ENCODE data around the gene GSKIP.
"Not testable (repeated sequence)": the region's sequence is repeated elsewhere in the genome, so short reads cannot be mapped to it uniquely, and the experiment has no call there.

GSKIP gene

GRCh38 chr14:96362965-96363750 is at the start of gene GSKIP, which contains the start of gene ATG2B:
TSS of gene GSKIP (plus strand) at chr14:96363526. CDS start at chr14:96382248, 18,722 bp downstream.
TSS of gene ATG2B (minus strand) at chr14:96363341. CDS start at chr14:96362976, 365 bp downstream.
- peak; percentile 96 for DNase-seq (ENCODE audit: low spot score)

DNA sequence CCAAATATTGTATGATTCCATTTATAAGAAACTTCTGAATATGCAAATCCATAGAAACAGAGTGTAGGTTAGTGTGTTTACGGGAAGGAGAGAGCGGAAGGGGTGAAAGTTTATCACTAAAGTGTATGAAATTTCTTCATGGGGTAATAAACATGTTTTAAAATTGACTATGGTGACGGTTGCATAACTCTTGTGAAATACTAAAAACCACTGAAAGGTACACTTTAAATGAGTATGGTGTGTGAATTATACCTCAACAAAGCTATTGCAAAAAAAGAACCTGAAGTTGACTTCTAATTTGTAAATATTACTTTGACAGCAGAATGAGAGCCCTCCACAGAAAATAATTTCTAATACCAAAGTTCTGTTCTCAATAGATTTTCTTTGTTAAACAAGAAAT is 47.2 kb upstream of the GSKIP start:
- DNase-seq (ENCODE audit: low spot score), result no peak

DNA sequence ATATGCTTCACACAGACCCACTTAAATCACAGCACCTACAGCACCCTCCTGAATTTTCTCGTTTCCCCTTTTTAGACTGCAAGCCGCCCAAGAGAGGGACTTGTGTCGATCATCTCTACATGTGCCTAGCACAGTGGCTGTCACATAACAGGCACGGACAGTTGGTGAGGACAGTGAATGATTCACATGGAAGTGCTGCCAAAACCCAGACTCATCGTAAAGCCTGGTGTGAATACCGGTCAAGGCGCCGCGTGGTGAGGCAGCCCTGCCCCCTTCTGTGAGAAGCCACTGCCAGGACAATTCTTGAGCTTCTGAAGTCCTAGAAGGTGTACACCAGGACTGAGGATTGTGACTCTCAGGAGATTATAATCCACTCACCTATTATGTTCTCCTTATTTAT is 44.5 kb upstream of the GSKIP start:
- no peak for DNase-seq (ENCODE audit: low spot score)

- DNase-seq (ENCODE audit: low spot score), result no peak
These were observed 42.7 kb upstream of the GSKIP start for GRCh38 chr14:96320605-96321004.

DNA sequence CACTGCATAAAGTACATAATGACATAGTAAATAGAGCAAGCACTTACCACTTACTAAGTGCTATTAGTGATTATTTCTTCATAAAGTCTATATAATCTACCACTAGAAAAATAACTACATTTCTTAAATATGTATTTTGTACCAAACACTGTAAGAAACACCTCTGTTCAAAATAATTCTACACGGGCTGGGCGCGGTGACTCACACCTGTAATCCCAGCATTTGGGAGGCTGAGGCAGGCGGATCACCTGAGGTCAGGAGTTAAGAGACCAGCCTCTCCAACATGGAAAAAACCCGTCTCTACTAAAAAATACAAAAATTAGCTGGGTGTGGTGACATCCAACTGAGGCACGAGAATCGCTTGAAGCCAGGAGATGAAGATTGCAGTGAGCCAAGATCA is 39.1 kb upstream of the GSKIP start:
- no peak for DNase-seq (ENCODE audit: low spot score)

DNA sequence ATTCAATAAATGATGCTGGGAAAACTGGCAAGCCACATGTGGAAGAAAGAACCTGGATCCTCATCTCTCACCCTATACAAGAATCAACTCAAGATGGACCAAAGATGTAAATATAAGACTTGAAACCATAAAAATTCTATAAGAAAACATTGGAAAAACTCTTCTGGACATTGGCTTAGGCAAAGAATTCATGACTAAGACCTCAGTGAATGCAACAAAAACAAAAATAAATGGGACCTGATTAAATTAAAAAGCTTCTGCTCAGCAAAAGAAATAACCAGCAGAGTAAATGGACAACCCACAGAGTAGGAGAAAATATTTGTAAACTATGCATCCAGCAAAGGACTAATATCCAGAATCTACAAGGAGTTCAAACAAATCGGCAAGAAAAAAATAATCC is 24.8 kb upstream of the GSKIP start:
- DNase-seq (ENCODE audit: low spot score), result no peak

- no peak for DNase-seq (ENCODE audit: low spot score)
These were observed 22.0 kb upstream of the GSKIP start for GRCh38 chr14:96341323-96341722.

DNA sequence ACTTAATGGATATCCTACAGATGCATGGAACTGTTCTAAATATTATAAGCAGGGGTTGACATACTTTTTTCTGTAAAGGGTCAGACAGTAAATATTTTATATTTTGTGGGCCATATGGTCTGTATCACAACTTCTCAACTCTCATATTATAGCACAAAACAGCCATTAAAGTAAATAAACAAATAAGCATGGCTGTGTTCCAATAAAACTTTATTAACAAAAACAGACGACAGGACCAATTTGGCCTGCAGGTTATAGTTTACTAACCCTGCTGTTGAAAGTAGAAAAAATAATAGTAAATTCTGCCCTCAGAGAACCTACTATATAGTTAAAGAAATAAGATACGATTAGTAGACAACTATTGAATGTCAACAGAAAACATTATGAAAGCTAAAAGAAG is 17.7 kb upstream of the GSKIP start:
- no peak for DNase-seq (ENCODE audit: low spot score)

DNA sequence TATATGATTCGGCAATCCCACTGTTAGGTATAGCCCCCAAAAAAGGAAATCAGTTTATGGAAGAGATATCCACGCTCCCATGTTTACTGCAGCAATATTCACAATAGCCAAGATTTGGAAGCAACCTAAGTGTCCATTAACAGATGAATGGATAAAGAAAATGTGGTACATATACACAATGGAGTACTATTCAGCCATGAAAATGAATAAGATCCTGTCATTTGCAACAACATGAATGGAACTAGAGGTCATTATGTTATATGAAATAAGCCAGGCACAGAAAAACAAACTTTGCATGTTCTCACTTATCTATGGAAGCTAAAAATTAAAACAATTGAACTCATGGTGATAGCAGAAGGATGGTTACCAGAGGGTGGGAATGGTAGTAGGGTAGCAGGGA is 15.4 kb upstream of the GSKIP start:
- DNase-seq (ENCODE audit: low spot score), result not testable (repeated sequence)

DNA sequence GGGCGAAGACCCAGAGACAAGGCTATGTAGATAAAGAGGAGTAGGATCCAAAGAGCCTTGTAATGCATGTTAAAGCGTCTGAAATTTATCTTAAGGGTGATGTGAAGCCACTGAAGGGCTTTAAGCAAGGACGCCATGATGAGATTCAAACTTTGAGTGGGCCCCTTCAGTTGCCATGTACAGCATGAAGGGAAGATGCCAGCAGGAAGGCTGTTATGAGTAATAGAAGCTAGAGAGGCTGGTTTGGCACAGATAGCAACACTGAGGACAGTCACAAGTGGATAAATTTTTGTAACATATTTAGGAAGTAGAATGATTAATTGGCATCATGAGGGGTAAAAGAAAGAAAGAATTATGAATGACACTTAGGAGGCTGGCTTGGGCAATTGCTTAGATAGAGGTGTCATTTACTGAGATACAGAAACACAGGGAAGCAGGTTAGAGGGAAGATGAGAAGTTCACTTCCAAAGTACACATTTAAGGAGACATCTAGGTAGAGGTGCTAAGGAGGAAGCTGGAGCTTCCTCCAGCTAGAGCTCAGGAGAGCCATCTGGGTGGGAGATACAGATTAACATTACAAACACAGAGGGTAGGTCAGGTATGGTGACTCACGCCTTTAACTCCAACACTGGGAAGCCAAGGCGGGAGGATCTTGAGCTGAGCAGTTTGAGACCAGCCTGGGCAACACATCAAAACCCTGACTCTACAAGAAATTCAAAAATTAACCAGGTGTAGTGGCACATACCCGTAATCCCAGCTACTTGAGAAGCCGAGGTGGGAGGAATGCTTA is 13.8 kb upstream of the GSKIP start:
- peak; percentile 17 for DNase-seq (ENCODE audit: low spot score)

DNA sequence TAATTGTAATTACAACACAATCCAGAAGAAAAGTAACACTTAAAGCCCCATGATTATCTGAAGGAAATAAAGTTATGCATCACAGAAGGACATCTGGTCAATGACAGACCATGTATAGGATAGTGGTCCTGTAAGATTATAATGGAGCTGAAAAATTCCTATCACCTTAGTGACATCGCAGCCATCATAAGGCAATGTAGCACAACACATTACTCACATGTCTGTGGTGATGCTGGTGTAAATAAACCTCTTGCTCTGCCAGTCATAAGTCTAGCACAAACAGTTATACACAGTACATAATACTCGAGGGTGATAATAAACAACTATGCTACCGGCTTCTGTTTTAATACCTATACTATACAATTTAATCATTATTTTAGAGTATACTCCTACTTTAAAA is 11.3 kb upstream of the GSKIP start:
- DNase-seq (ENCODE audit: low spot score), result no peak

- no peak for DNase-seq (ENCODE audit: low spot score)
These were observed 10.6 kb upstream of the GSKIP start for GRCh38 chr14:96352708-96353107.

DNA sequence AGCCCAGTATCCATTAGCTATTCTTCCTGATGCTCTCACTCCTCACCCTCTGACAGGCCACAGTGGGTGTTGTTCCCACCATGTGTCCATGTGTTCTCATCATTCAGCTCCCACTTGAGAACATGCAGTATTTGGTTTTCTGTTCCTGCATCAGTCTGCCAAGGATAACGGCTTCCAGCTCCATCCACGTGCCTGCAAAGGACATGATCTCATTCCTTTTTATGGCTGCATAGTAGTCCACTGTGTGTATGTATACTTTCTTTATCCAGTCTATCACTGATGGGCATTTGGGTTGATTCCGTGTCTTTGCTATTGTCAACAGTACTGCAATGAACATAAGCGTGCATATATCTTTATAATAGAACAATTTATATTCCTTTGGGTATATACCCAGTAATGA is 9.1 kb upstream of the GSKIP start:
- DNase-seq (ENCODE audit: low spot score), result no peak

DNA sequence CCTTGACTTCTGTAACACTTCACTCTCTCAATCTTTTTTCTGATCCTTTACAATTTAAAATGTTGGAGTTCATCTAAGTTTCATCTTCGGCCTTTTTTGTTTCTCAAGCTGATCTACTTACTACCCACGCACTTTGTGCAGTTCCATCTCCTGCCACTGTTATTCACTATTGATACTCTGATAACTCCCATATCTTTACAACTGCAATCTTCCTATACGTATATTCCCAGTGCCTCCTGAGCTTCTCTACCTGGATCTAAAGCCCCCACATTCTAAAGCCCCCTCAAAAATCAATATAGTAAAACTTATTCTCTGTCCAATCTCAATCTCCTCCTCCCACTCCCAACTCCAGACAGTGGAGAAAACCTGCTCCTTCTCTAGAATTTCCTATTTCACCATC is 6.1 kb upstream of the GSKIP start:
- DNase-seq (ENCODE audit: low spot score), result no peak

GRCh38 chr14:96359959-96360358 is 3.4 kb upstream of the GSKIP start:
- no peak for DNase-seq (ENCODE audit: low spot score)

- DNase-seq (ENCODE audit: low spot score), result peak; percentile 15
These were observed 1.0 kb upstream of the GSKIP start for GRCh38 chr14:96362071-96362964.

DNA sequence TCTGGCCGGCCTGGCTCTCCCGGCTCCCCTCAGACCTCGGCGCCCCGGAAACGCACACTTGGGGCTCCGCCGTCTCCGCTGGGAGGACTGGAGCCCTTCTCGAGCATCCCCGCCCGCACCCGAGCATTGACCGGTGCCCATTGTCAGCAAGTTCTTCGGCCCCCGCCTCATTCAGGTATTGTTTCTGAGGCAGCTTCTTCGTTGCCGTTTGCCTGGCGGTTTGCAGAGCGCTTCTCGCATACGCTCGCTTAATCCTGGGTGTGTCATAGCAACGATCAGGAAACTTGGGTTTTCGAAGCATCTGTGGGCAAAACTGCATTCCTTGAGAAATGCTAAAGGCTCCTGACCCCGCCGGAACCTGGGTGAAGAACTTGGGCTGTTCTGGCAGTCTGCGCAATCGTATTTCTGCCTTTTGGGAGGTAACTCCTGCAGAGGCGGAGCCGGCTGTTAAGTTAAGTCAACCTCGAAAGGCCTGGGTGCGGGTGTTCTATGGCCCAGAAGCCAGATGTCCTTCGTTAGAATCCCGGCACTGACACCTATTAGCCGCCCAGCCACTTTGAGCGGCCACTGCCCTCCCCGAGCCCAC is 518 bp downstream of the GSKIP start:
- DNase-seq (ENCODE audit: low spot score), result peak; percentile 36

- DNase-seq (ENCODE audit: low spot score), result no peak
These were observed 1.6 kb downstream of the GSKIP start for GRCh38 chr14:96364962-96365361.

DNA sequence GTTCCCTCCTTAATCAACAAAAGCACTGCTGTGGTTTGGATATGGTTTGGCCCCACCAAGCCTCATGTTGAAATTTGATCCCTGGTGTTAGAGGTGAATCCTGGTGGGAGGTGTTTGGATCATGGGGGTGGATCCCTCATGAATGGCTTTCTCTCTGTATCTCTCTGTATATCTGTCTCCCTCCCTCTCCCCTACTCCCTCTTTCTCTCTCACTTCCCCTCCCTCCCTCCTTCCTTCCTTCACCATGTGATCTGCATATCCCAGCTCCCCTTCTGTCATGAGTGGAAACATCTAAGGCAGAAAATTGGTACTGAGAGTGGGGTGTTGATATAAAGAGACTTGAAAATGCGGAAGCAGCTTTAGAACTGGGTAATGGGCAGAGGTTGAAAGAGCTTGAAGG is 5.2 kb downstream of the GSKIP start:
- no peak for DNase-seq (ENCODE audit: low spot score)

DNA sequence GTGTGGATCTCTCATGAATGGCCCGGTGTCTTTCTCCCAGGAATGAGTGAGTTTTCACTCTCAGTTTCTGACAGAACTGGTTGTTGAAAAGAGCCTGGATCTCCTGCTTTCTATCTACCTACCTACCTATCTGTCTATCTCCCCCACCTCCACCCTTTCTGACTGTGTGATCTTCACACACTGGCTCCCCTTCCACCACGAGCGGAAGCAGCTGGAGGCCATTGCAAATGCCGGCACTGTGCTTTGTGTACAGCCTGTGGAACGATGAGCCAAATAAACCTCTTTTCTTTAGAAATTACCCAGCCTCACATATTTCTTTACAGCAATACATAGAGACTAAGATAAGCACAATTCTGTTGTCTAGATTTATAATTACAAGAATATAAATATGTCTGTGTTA is 7.2 kb downstream of the GSKIP start:
- no peak for DNase-seq (ENCODE audit: low spot score)

- no peak for DNase-seq (ENCODE audit: low spot score)
These were observed 10.2 kb downstream of the GSKIP start for GRCh38 chr14:96373538-96373937.

- DNase-seq (ENCODE audit: low spot score), result no peak
These were observed 12.8 kb downstream of the GSKIP start for GRCh38 chr14:96376093-96376492.

Data from AG08395 (cell line).